Neural cell (in vitro differentiated cells): ENCODE data around the gene ADGRG6. TPM values are rescaled to one million over a fixed set of nuclear protein-coding genes. Genes with fewer than 3 reads are reported as not detected.

Experiments used
- H2AFZ ChIP-seq: fragments of 200-600, 300-800 bp; sonication (generic), shearing (Covaris generic); 2 replicates; pipeline ENCODE4 v1.6.0; 2014; ENCODE audit warnings: low read depth, mild to moderate bottlenecking, antibody characterized with exemption, low read length, moderate library complexity
- H3F3A ChIP-seq: fragments of 200-600 bp; shearing (Covaris generic); 2 replicates; pipeline ENCODE4 v1.6.1; 2016; ENCODE audit warnings: mild to moderate bottlenecking, moderate library complexity, mixed read lengths, antibody characterized with exemption, low read length; ENCODE audit not compliant: insufficient read depth, poor library complexity, severe bottlenecking
- H3K27ac ChIP-seq: fragments of 200-600, 300-800 bp; sonication (generic), shearing (Covaris generic); 2 replicates; pipeline ENCODE4 v1.5.1; 2014; ENCODE audit warnings: mild to moderate bottlenecking, low read length, moderate library complexity
- H3K27me3 ChIP-seq: fragments of 300-800, 200-600 bp; sonication (generic), shearing (Covaris generic); 2 replicates; pipeline ENCODE4 v1.6.0; 2014; ENCODE audit warnings: mild to moderate bottlenecking, low read depth, low read length, moderate library complexity; ENCODE audit not compliant: insufficient read depth
- H3K36me3 ChIP-seq: fragments of 300-800, 200-600 bp; sonication (generic), shearing (Covaris generic); 2 replicates; pipeline ENCODE4 v1.5.1; 2014; ENCODE audit warnings: mild to moderate bottlenecking, antibody characterized with exemption, low read length, moderate library complexity; ENCODE audit not compliant: insufficient read depth
- H3K4me2 ChIP-seq: fragments of 300-800, 200-600 bp; sonication (generic), shearing (Covaris generic); 2 replicates; pipeline ENCODE4 v1.6.0; 2014; ENCODE audit warnings: mild to moderate bottlenecking, low read length
- H3K4me3 ChIP-seq: fragments of 300-800, 200-600 bp; sonication (generic), shearing (Covaris generic); 2 replicates; pipeline ENCODE4 v1.5.1; 2014; ENCODE audit warnings: mild to moderate bottlenecking, low read length, moderate library complexity
- H3K79me2 ChIP-seq: fragments of 200-600 bp; shearing (Covaris generic); replicated peaks from 2 replicates; pipeline ENCODE4 v1.6.0; 2014; ENCODE audit warnings: mild to moderate bottlenecking, low read length, moderate library complexity; ENCODE audit not compliant: insufficient read depth
- H3K9ac ChIP-seq: fragments of 300-800, 200-600 bp; sonication (generic), shearing (Covaris generic); 2 replicates; pipeline ENCODE4 v1.6.1; 2016; ENCODE audit warnings: mild to moderate bottlenecking, low read length, mixed read lengths
- H3K9me2 ChIP-seq: fragments of 200-600 bp; shearing (Covaris generic); 2 replicates; pipeline ENCODE4 v1.6.1; 2016; ENCODE audit warnings: mild to moderate bottlenecking, low read length, mixed read lengths; ENCODE audit not compliant: insufficient read depth
- H3K9me3 ChIP-seq: fragments of 200-600, 300-800 bp; sonication (generic), shearing (Covaris generic); 2 replicates; pipeline ENCODE4 v1.6.1; 2016; ENCODE audit warnings: mild to moderate bottlenecking, mixed run types, low read length, moderate library complexity, mixed read lengths
- H4K20me1 ChIP-seq: fragments of 200-600 bp; shearing (Covaris generic); 2 replicates; pipeline ENCODE4 v1.6.1; 2016; ENCODE audit warnings: mild to moderate bottlenecking, mixed run types; ENCODE audit not compliant: insufficient read depth
- CTCF ChIP-seq: fragments of 450-650 bp; IDR thresholded peaks from 2 replicates; pipeline ENCODE4 v1.5.1; 2014; ENCODE audit warnings: antibody characterized with exemption, mild to moderate bottlenecking, moderate library complexity; ENCODE audit not compliant: poor library complexity, severe bottlenecking
- EP300 ChIP-seq: fragments of 450-650 bp; conservative IDR thresholded peaks from 2 replicates; pipeline ENCODE4 v1.6.1; 2014; ENCODE audit warnings: antibody characterized with exemption, mild to moderate bottlenecking, moderate library complexity; ENCODE audit not compliant: poor library complexity, severe bottlenecking
- EZH2 ChIP-seq: fragments of 200-600, 300-800 bp; shearing (Covaris generic), sonication (generic); IDR thresholded peaks from 2 replicates; pipeline ENCODE4 v1.6.1; 2014; ENCODE audit warnings: antibody characterized with exemption, low read length, borderline replicate concordance, mild to moderate bottlenecking; ENCODE audit not compliant: insufficient read depth, poor library complexity, severe bottlenecking
- MXI1 ChIP-seq: fragments of 450-650 bp; conservative IDR thresholded peaks from 2 replicates; pipeline ENCODE4 v1.6.1; 2014; ENCODE audit warnings: antibody characterized with exemption, mild to moderate bottlenecking; ENCODE audit not compliant: poor library complexity, severe bottlenecking
- POLR2AphosphoS5 ChIP-seq: IDR thresholded peaks from 2 replicates; pipeline ENCODE4 v1.6.1; 2012
- RAD21 ChIP-seq: fragments of 450-650 bp; conservative IDR thresholded peaks from 2 replicates; pipeline ENCODE4 v1.6.1; 2014; ENCODE audit warnings: antibody characterized with exemption, mild to moderate bottlenecking, moderate library complexity
- SMC3 ChIP-seq: fragments of 450-650 bp; conservative IDR thresholded peaks from 2 replicates; pipeline ENCODE4 v1.6.1; 2014; ENCODE audit warnings: antibody characterized with exemption, mild to moderate bottlenecking, moderate library complexity; ENCODE audit not compliant: poor library complexity
- TAF1 ChIP-seq: IDR thresholded peaks from 2 replicates; pipeline ENCODE4 v1.6.1; 2012; ENCODE audit warnings: low read depth
- polyA plus RNA-seq: library from polyadenylated mRNA; depleted of rRNA; stranded (reverse); fragments of >200 nt; gene quantifications from 2 replicates; pipeline ENCODE4 v1.2.3, GENCODE V29; 2014
- TF ChIP-seq, protein P1 (sequence below): IDR thresholded peaks from 2 replicates; pipeline ENCODE4 v1.6.1; 2012; ENCODE audit warnings: borderline replicate concordance

Gene ADGRG6
- polyA plus RNA-seq, 1 donor from 2014 or later: 0.37 TPM

DNA sequence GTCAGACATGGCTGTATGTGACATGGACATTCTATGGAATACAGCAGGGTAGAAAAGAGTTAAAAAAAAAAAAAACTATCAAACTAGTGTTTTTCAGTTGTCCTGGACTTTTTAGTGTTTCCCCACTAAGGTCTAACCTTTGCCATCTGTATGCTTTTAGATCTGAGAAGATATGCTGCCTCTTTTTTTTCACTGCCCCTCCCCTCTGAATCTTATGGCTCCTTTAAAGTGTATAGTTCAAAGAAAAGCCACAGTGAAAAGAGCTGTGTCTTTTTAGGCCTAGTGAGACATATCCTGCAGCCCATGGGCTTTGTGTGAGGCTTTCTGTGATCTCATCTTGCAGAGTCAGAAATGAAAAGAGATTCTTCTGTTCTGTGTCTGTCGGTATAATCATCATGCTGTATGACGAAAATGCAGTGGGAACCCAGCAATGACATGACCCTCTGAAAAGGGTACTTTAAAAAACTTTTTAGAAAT is 29.3 kb downstream of the ADGRG6 start:
- Histone ChIP-seq H3K9me2 (no peaks in the 10 kb centered on the region), H3K9me3 (no peaks in the 10 kb centered on the region), H2AFZ (no peak overlapping the region), H3K4me2 (no peak overlapping the region), H3K4me3 (no peak overlapping the region), H4K20me1 (no peaks in the 10 kb centered on the region), H3K79me2 (no peaks in the 10 kb centered on the region), H3K27ac (no peak overlapping the region), H3F3A (no peaks in the 10 kb centered on the region), H3K9ac (no peak overlapping the region), H3K36me3 (no peaks in the 10 kb centered on the region), H3K27me3 (no peaks in the 10 kb centered on the region)
- TF ChIP-seq CTCF: no peak
- no peak for TF ChIP-seq EZH2
- no peak for TF ChIP-seq EP300
- TF ChIP-seq MXI1: no peak
- TF ChIP-seq RAD21: no peak

GRCh38 chr6:142331601-142332000 is 29.8 kb downstream of the ADGRG6 start:
- TF ChIP-seq SMC3: no peak
- no peak for TF ChIP-seq CTCF
- no peak for TF ChIP-seq TAF1
- TF ChIP-seq EZH2: no peak
- TF ChIP-seq MXI1: no peak
- no peak for TF ChIP-seq POLR2AphosphoS5
- TF ChIP-seq RAD21: no peak
- TF ChIP-seq EP300: no peak
- TF ChIP-seq, protein P1, sequence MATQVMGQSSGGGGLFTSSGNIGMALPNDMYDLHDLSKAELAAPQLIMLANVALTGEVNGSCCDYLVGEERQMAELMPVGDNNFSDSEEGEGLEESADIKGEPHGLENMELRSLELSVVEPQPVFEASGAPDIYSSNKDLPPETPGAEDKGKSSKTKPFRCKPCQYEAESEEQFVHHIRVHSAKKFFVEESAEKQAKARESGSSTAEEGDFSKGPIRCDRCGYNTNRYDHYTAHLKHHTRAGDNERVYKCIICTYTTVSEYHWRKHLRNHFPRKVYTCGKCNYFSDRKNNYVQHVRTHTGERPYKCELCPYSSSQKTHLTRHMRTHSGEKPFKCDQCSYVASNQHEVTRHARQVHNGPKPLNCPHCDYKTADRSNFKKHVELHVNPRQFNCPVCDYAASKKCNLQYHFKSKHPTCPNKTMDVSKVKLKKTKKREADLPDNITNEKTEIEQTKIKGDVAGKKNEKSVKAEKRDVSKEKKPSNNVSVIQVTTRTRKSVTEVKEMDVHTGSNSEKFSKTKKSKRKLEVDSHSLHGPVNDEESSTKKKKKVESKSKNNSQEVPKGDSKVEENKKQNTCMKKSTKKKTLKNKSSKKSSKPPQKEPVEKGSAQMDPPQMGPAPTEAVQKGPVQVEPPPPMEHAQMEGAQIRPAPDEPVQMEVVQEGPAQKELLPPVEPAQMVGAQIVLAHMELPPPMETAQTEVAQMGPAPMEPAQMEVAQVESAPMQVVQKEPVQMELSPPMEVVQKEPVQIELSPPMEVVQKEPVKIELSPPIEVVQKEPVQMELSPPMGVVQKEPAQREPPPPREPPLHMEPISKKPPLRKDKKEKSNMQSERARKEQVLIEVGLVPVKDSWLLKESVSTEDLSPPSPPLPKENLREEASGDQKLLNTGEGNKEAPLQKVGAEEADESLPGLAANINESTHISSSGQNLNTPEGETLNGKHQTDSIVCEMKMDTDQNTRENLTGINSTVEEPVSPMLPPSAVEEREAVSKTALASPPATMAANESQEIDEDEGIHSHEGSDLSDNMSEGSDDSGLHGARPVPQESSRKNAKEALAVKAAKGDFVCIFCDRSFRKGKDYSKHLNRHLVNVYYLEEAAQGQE: no peak
- H3K27ac ChIP-seq: no peak overlapping the region
- no peaks in the 10 kb centered on the region for H3K9me2 ChIP-seq
- H3K79me2 ChIP-seq: no peaks in the 10 kb centered on the region
- no peaks in the 10 kb centered on the region for H3F3A ChIP-seq
- H2AFZ ChIP-seq: no peak overlapping the region
- no peaks in the 10 kb centered on the region for H4K20me1 ChIP-seq
- no peaks in the 10 kb centered on the region for H3K27me3 ChIP-seq
- H3K4me3 ChIP-seq: no peak overlapping the region
- no peak overlapping the region for H3K4me2 ChIP-seq
- no peaks in the 10 kb centered on the region for H3K36me3 ChIP-seq
- H3K9me3 ChIP-seq: no peaks in the 10 kb centered on the region
- H3K9ac ChIP-seq: no peak overlapping the region
